HK-2 (cell line): Measurements from ENCODE around the gene BCL2A1.
"Not testable (repeated sequence)": the region's sequence is repeated elsewhere in the genome, so short reads cannot be mapped to it uniquely, and the experiment has no call there.

Experiments used
- DNase-seq: peaks from one replicate; pipeline ENCODE4 v3.0.0-alpha.2; 2018; ENCODE audit not compliant: unreplicated experiment

BCL2A1 gene

GRCh38 chr15:79957741-79958140, 13.3 kb downstream of the BCL2A1 start:
- no peak for DNase-seq

DNA sequence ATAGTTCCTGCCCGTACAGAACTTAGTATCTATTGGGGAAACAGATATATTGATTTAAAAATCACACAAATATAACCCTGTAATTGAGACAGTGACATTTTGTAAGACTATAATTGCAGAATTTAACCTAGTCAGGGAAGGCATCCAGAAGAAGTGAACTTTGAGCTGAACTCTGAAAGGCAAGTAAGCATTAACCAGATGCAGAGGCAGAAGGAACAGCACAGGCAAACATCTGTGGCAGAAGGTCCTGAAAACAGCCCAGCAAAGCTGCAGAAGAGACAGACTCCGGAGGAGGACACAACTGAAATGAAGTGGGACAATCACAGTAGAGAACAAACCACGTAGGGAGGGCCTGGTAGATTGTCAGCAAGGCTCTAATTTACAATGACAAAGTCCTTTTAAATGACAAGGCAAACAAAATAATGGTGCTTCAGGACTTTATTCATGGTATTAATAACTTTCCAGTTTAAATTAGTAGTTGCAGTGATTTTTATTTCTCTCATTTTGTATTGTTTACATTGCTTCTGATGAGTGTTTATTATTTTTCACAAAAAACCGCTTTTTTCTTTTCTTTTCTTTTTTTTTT, 14.5 kb downstream of the BCL2A1 start:
- no peak for DNase-seq

GRCh38 chr15:79954661-79955060, 16.3 kb downstream of the BCL2A1 start:
- DNase-seq, result no peak

- DNase-seq, result no peak
Measured at GRCh38 chr15:79953951-79954444, 17.0 kb downstream of the BCL2A1 start.

GRCh38 chr15:79952329-79952728, 18.7 kb downstream of the BCL2A1 start:
- DNase-seq, result no peak

- no peak for DNase-seq
Measured at GRCh38 chr15:79950247-79950646, 20.7 kb downstream of the BCL2A1 start.

DNA sequence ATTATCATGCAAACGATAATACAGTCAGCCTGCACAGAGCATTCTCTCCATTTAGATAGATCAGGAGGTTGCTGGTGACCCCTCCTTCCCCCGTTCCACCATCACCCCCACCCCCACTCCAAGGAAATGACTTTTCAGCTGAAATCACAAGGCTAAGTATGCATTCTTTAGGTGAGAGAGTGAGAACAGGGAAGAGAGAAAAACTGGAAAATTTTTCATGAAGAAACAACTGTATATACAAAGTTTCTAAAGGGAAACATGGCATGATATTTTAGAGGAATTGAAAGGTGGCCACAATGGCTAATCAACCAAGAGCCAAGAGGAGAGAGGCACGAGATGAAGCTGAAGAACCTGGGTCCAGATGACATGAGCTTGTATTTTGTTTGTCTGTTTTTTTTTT, 22.2 kb downstream of the BCL2A1 start:
- DNase-seq, result no peak

DNA sequence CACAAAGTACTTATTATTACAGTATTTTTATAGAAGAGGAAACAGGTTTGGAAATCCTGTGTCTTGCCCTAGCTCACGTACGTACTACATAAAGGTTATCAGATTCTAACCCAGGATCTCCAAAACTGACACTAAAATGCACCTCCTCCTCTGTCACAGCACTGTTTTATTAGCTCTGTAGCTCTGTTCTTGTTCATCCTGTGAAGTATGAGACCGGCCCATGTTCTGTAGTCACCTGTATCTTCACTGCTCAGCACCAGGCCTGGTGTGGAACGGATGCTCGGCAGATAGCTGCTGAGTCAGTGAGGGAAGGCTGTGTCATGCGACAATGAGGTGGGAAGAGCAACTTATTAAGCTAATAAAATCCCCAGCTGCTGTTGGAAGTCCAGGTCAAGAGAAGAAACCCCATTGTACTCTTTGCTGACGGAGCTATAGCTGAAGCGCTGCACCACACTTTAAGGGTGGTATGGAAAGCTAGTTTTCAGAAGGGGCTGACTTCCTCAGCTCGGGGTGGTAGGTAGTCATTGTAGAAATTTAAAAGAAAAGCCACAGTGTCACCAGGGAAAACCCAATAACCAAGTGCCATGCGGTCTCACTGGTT, 22.8 kb downstream of the BCL2A1 start:
- DNase-seq, result no peak

DNA sequence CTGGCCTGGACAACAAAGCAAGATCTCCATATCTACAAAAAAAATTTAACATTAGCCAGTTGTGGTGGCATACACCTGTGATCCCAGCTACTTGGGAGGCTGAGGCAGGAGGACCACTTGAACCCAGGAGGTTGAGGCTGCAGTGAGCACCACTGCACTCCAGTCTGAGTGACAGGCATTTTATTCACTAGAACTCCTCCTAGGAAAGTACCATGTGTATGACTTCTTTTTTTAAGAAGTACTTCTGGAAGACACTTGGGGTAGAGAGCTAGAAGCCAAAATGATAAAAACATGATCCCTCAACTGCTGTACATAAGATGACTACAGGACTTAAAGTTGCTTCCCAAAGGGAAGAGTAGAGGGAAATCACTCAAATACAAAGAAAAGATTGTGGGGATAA, 24.0 kb downstream of the BCL2A1 start:
- DNase-seq, result no peak

- no peak for DNase-seq
Measured at GRCh38 chr15:79944622-79945021, 26.4 kb downstream of the BCL2A1 start.

- DNase-seq, result no peak
Measured at GRCh38 chr15:79943820-79944219, 27.2 kb downstream of the BCL2A1 start.

GRCh38 chr15:79942741-79943481, 28.1 kb downstream of the BCL2A1 start:
- no peak for DNase-seq

- DNase-seq, result no peak
Measured at GRCh38 chr15:79939399-79939798, 31.6 kb downstream of the BCL2A1 start.

- DNase-seq, result no peak
Measured at GRCh38 chr15:79938143-79938542, 32.9 kb downstream of the BCL2A1 start.

- DNase-seq, result not testable (repeated sequence)
Measured at GRCh38 chr15:79935556-79936201, 35.3 kb downstream of the BCL2A1 start.

DNA sequence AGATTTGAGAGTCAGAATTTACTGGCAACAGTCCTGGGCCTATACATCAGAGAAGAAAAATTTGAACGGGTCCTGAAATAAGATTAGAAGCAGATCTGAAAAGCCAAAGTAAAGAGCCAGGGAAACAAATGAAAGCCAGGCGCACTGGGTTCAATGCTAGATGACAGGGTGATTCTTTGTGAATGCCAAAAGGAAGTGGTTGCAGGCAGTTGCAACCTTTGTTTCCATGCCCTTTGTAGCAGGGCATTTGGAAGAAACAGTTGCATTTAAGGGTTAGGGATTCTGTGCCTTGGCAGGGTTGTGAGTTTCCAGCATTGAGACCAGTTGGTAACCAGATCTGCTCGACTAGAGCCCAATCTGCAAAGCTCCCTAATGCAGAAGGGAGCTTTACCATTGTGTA, 37.8 kb downstream of the BCL2A1 start:
- DNase-seq, result no peak

- DNase-seq, result no peak
Measured at GRCh38 chr15:79932447-79932846, 38.5 kb downstream of the BCL2A1 start.

- DNase-seq, result no peak
Measured at GRCh38 chr15:79930516-79930915, 40.5 kb downstream of the BCL2A1 start.

- DNase-seq, result no peak
Measured at GRCh38 chr15:79929412-79929811, 41.6 kb downstream of the BCL2A1 start.

DNA sequence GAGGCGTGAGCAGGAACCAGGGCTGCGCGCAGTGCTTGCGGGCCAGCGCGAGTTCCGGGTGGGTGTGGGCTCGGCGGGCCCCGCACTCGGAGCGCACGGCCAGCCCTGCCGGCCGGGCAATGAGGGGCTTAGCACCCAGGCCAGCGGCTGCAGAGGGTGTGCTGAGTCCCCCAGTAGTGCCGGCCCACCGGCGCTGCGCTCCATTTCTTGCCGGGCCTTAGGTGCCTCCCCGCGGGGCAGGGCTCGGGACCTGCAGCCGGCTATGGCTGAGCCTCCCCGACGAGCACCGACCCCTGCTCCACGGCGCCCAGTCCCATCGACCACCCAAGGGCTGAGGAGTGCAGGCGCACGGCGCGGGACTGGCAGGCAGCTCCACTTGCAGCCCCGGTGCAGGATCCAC, 44.9 kb downstream of the BCL2A1 start:
- DNase-seq, result not testable (repeated sequence)

GRCh38 chr15:79924379-79924778, 46.6 kb downstream of the BCL2A1 start:
- no peak for DNase-seq

DNA sequence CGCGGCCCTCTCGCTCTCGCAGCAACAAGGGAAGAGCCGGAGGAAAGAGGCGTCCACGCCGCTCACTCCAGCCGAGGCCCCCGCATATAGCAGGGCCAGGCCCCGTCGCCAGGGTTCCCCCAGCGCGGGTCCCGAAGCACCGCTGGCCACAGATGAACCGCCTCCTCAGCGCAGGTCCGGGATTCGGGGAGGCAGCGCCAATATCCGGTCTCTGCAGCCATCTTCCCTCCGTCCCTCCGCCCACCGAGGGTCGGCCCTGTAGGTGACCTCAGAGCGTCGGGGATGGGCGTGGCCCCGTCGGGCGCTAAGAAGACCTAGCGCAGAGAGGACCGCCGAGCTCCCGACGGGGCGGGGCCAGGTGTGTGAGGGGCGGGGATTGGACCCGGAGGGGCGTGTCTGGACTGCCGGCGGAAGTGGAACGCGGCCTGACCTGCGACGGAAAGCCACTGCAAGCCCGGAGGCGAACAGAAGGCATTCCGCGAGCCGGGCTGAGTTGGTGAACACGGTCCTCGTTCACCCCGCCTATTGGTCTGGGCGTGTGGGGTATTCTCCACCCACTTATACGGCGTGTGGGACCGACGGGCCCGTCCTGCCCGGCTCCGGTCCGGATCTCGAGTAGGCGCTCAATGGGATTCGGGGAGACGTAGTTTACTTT, 47.4 kb downstream of the BCL2A1 start:
- DNase-seq, result peak; percentile 96
